GM13976 (cell line): ENCODE measurements around the gene COL9A3.

Experiments
- DNase-seq: peaks from one replicate; pipeline ENCODE4 v3.0.0; 2012; ENCODE audit warnings: low spot score
- CTCF ChIP-seq: IDR thresholded peaks from 2 replicates; pipeline ENCODE4 v1.5.1; 2012; ENCODE audit warnings: borderline replicate concordance, mild to moderate bottlenecking; ENCODE audit not compliant: insufficient read depth; ENCODE audit errors: extremely low read depth, missing control alignments, control extremely low read depth
- in situ Hi-C: fragments of 300-500 bp; cut with MboI; formaldehyde crosslinking; loops from one replicate; pipeline ENCODE4 v1.12.0; 2022; ENCODE audit warnings: low sequenced_read_pairs, mixed read lengths, inconsistent platforms; ENCODE audit not compliant: unreplicated experiment

COL9A3 gene

DNA sequence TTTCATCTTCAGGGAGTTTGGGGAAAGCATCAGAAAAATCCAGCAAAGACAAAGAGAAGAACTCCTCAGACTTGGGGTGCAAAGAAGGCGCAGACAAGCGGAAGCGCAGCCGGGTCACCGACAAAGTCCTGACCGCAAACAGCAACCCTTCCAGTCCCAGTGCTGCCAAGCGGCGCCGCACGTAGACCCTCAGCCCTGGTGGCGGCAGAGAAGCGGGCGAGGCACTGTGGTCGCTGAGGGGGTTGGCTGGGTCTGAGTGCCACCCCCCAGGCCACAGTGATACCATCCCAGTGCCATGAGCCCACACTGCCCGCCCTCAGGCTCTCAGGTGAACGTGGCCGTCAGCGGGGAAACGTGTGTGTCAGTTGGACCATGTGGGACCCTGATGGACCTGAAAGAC lies 17.4 kb upstream of the COL9A3 start:
- in situ Hi-C loops, result loop anchor here (25.0 kb wide), 1 partner anchor 137 kb away; no protein-coding TSS in a partner anchor
- no peak for DNase-seq

DNA sequence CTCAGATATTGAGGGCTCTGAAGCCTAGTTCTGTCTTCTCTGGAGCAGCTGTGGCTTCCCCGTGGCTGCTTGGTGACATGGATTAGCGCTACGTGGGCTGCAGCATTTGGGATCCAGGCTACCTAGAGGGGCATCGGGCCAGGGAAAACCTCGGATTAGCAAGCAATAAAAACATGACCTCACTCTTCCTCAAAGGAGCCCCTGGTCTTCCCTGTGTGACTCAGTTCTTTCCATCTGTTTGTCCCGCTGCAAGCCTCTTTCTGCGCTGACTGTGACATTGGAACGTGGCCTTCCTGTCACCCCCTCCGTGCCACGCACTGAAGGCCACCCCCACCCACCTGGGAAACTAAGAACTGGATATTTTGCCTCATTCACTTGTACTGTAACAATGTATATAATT lies 17.0 kb upstream of the COL9A3 start:
- in situ Hi-C loops, result loop anchor here (25.0 kb wide), 1 partner anchor 138 kb away; no protein-coding TSS in a partner anchor
- DNase-seq, result no peak
- TF ChIP-seq CTCF, result no peak

More for the DNA sequence above, 17.4 kb upstream of the COL9A3 start:
- TF ChIP-seq CTCF, result no peak

- DNase-seq, result no peak
- in situ Hi-C loops, result no loop called here
- TF ChIP-seq CTCF, result no peak
Observed at GRCh38 chr20:62800314-62801259, 16.3 kb upstream of the COL9A3 start.

DNA sequence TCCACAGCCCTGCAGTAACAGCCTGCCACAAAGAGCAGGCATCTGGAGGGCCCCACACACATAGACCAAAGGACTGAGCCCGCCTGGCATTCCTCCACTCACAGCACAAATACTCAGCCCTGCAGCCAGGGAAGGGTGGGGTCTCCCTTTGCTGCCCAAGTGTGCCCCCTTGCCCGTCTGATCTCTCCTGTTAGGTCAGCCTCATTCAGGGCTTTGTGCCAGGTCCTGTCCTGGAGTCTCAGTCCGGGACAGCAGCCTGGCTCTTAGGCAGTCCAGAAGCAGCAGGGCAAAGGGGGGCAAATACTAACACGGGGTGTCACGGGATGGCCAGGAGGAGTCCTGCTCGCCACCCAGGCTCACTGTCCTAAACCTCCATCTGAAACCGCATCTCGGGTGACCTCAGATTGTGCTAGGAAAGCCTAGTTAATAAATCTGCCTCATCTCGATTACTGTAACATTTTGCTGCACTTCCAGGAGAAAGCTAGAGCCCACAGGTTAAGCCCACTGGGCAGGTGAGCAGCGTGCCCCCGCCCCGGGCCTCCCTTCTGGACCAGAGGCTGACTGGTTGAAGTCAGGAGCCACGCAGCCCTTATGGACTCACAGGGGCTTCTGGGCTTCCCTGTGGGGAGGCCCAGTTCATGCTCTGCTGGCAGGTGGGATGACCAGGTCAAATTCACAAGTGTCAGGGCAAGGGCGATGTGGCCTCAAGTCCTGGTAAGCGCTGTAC lies 15.4 kb upstream of the COL9A3 start:
- in situ Hi-C loops, result no loop called here
- DNase-seq, result no peak
- TF ChIP-seq CTCF, result no peak

GRCh38 chr20:62802026-62802712 lies 14.7 kb upstream of the COL9A3 start:
- TF ChIP-seq CTCF, result no peak
- no peak for DNase-seq
- in situ Hi-C loops, result no loop called here

DNA sequence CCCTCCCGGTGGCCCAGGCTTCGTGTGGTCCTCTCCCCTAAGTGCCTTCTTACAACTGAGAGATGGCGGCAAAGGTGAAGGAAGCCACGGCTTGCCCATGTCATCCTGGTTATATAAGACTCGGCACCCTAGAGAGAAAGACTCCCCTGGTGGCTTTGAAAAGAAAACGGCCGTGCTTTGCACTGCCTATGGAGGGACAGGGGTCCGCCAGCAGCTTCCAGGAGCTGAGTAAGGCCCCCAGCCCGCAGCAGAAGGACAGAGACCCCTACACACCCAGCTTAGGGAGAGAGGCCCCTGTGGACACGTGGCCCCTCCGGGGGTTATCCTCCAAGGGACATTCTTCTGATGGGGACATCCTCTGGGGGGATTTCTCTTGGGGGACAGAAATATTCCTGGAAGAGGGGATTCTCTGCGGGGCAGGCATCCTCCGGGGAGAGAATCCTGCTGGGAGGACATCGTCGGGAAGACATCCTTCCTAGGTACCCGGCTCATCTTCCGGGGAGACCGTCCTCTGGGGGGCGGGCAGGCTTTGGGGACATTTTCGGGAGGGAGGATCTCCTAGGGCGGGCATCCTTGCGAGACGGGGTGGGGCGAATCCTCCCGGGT lies 12.7 kb upstream of the COL9A3 start:
- no peak for TF ChIP-seq CTCF
- in situ Hi-C loops, result no loop called here
- no peak for DNase-seq
